Osteocyte (in vitro differentiated cells): ENCODE results near the gene MRPL52. TPM values are rescaled to one million over a fixed set of nuclear protein-coding genes. Genes with fewer than 3 reads are reported as not detected.
"Not testable (repeated sequence)": the region's sequence is repeated elsewhere in the genome, so short reads cannot be mapped to it uniquely, and the experiment has no call there.

Source experiments
- DNase-seq: peaks from one replicate; pipeline ENCODE4 v3.0.0; 2021; ENCODE audit warnings: mixed read lengths; ENCODE audit not compliant: unreplicated experiment; ENCODE audit errors: extremely low spot score
- H3K27ac Mint-ChIP-seq: one replicate; pipeline ENCODE4 v1.8.0; 2021; ENCODE audit warnings: mild to moderate bottlenecking, mixed read lengths; ENCODE audit not compliant: unreplicated experiment
- H3K27me3 Mint-ChIP-seq: one replicate; pipeline ENCODE4 v1.8.0; 2021; ENCODE audit warnings: mixed read lengths; ENCODE audit not compliant: unreplicated experiment
- H3K36me3 Mint-ChIP-seq: one replicate; pipeline ENCODE4 v1.8.0; 2021; ENCODE audit warnings: mixed read lengths; ENCODE audit not compliant: unreplicated experiment
- H3K4me1 Mint-ChIP-seq: one replicate; pipeline ENCODE4 v1.8.0; 2021; ENCODE audit warnings: mixed read lengths; ENCODE audit not compliant: unreplicated experiment
- H3K4me3 Mint-ChIP-seq: one replicate; pipeline ENCODE4 v1.8.0; 2021; ENCODE audit warnings: mild to moderate bottlenecking, moderate library complexity, mixed read lengths; ENCODE audit not compliant: unreplicated experiment
- H3K9me3 Mint-ChIP-seq: one replicate; pipeline ENCODE4 v1.8.0; 2021; ENCODE audit warnings: mixed read lengths; ENCODE audit not compliant: unreplicated experiment
- total RNA-seq: library from RNA; stranded (reverse); gene quantifications from 2 replicates; pipeline ENCODE4 v1.2.1, GENCODE V29; 2021
- TF ChIP-seq, protein P1 (sequence below): fragments of 200-600 bp; sonication (generic); IDR thresholded peaks from 2 replicates; pipeline ENCODE4 v1.5.0; 2021; ENCODE audit warnings: antibody characterized with exemption, mild to moderate bottlenecking, moderate library complexity

MRPL52 gene
- total RNA-seq, 1 donor from 2014 or later: 74.7 TPM

DNA sequence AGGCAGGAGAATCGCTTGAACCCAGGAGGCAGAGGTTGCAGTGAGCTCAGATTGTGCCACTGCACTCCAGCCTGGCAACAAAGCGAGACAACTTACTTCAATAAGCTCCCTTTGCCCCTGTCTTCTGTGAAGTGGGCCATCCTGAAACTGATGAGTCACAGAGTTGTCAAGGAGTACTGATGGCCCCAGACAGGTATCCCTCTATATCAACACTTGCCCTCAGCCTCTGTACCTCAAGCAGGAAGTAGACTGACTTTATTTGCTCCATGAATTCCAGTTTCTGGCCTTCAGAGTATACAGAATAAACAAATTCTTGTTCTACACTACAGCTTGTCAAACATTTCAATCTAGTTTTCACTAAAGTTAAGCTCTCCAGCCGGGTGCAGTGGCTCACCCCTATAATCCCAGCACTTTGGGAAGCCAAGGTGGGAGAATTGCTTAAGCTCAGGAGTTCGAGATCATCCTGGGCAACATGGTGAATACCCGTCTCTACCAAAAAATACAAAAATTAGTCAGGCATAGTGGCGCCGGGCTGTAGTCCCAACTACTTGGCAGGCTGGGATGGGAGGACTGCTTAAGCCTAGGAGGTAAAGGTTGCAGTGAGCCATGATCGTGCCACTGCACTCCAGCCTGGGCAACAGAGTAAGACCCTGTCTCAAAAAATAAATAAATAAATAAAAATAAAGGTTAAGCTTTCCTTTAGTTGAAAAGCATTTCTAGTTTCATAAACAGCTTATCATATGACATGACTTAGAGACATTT is 25.5 kb downstream of the MRPL52 start:
- no peak overlapping the region for H3K4me3 Mint-ChIP-seq
- peaks cover 38% of the 10 kb centered on the region for H3K4me1 Mint-ChIP-seq
- no peak overlapping the region for H3K27ac Mint-ChIP-seq
- no peak for DNase-seq
- TF ChIP-seq, protein P1, sequence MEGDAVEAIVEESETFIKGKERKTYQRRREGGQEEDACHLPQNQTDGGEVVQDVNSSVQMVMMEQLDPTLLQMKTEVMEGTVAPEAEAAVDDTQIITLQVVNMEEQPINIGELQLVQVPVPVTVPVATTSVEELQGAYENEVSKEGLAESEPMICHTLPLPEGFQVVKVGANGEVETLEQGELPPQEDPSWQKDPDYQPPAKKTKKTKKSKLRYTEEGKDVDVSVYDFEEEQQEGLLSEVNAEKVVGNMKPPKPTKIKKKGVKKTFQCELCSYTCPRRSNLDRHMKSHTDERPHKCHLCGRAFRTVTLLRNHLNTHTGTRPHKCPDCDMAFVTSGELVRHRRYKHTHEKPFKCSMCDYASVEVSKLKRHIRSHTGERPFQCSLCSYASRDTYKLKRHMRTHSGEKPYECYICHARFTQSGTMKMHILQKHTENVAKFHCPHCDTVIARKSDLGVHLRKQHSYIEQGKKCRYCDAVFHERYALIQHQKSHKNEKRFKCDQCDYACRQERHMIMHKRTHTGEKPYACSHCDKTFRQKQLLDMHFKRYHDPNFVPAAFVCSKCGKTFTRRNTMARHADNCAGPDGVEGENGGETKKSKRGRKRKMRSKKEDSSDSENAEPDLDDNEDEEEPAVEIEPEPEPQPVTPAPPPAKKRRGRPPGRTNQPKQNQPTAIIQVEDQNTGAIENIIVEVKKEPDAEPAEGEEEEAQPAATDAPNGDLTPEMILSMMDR: no peak
- no peaks in the 10 kb centered on the region for H3K9me3 Mint-ChIP-seq
- H3K36me3 Mint-ChIP-seq: no peaks in the 10 kb centered on the region
- no peaks in the 10 kb centered on the region for H3K27me3 Mint-ChIP-seq

GRCh38 chr14:22856428-22856827 is 26.7 kb downstream of the MRPL52 start:
- Mint-ChIP-seq H3K4me1 (peaks cover 25% of the 10 kb centered on the region), H3K4me3 (no peak overlapping the region), H3K9me3 (no peaks in the 10 kb centered on the region), H3K27me3 (no peaks in the 10 kb centered on the region), H3K27ac (no peak overlapping the region), H3K36me3 (no peaks in the 10 kb centered on the region)
- no peak for DNase-seq
- TF ChIP-seq, protein P1: no peak

DNA sequence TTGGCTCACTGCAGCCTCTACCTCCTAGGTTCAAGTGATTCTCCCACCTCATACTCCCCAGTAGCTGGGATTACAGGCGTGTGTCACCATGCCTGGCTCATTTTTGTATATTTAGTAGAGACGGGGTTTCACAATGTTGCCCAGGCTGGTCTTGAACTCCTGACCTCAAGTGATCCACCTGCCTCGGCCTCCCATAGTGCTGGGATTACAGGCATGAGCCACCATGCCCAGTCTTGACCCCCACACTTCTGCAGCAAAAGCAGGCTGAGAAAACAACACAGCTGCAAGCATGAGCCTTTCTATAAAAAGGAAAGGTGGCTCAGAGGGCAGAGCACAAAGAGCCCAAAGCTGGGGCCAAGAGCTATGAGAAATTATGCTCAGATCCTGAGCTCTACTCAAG is 30.7 kb downstream of the MRPL52 start:
- not testable (repeated sequence) for H3K27ac Mint-ChIP-seq, H3K4me3 Mint-ChIP-seq, H3K9me3 Mint-ChIP-seq, H3K27me3 Mint-ChIP-seq, H3K36me3 Mint-ChIP-seq, H3K4me1 Mint-ChIP-seq, DNase-seq

DNA sequence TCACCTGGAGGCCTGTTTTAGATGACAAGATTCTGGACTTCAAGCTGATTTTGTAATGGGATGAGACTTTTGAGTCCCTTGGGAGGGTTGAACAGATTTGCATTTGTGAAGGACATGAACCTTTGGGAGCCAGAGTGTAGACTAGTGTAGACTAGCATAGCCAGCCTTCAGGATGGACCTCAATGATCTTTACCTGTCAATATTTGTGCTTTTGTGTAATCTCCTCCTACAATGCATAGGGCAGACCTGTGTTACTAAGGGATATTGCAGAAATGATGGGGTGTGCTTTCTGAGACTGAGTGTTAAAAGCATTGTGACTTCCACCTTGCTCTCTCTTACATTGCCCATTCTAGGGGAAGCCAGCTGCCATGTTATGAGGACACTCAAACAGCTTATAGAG is 32.0 kb downstream of the MRPL52 start:
- Mint-ChIP-seq H3K4me1 (peaks cover 9% of the 10 kb centered on the region), H3K36me3 (no peaks in the 10 kb centered on the region), H3K9me3 (no peaks in the 10 kb centered on the region), H3K27me3 (peaks cover 5% of the 10 kb centered on the region), H3K27ac (no peak overlapping the region), H3K4me3 (no peak overlapping the region)
- TF ChIP-seq, protein P1: no peak
- DNase-seq: no peak

GRCh38 chr14:22864979-22865378 is 35.3 kb downstream of the MRPL52 start:
- Mint-ChIP-seq H3K27ac (no peak overlapping the region), H3K4me3 (no peak overlapping the region)

More at GRCh38 chr14:22864979-22865378, 35.3 kb downstream of the MRPL52 start:
- Mint-ChIP-seq H3K27me3 (peaks cover 5% of the 10 kb centered on the region), H3K9me3 (no peaks in the 10 kb centered on the region), H3K4me1 (no peaks in the 10 kb centered on the region), H3K36me3 (no peaks in the 10 kb centered on the region)
- no peak for DNase-seq
- TF ChIP-seq, protein P1: no peak
